NCI-H2081 (cell line): Measurements from ENCODE around the gene VENTX.
"Not testable (repeated sequence)": the region's sequence is repeated elsewhere in the genome, so short reads cannot be mapped to it uniquely, and the experiment has no call there.

ENCODE experiments used
- DNase-seq, 2 experiments: peaks; one replicate each; lab custom pipeline; 2025; lab: John Stamatoyannopoulos, UW

VENTX gene

GRCh38 chr10:133254421-133255120 is 16.9 kb downstream of the VENTX start:
- no peak for DNase-seq

GRCh38 chr10:133255323-133255722 is 17.7 kb downstream of the VENTX start:
- no peak for DNase-seq

GRCh38 chr10:133257489-133258065 is 19.9 kb downstream of the VENTX start:
- no peak for DNase-seq

GRCh38 chr10:133258066-133258817 is 20.6 kb downstream of the VENTX start:
- no peak for DNase-seq

GRCh38 chr10:133258818-133259601 is 21.4 kb downstream of the VENTX start:
- DNase-seq = no peak

GRCh38 chr10:133259602-133259989 is 21.9 kb downstream of the VENTX start:
- no peak for DNase-seq

- DNase-seq = peak; percentile 39 to 50
Measured at GRCh38 chr10:133260895-133261725, 23.5 kb downstream of the VENTX start.

- DNase-seq = peak; percentile 36 to 55
Measured at GRCh38 chr10:133261726-133262325, 24.2 kb downstream of the VENTX start.

GRCh38 chr10:133262696-133263095 is 25.0 kb downstream of the VENTX start:
- peak; percentile 36 to 65 for DNase-seq

- DNase-seq = no peak
Measured at GRCh38 chr10:133263674-133264073, 26.0 kb downstream of the VENTX start.

GRCh38 chr10:133264461-133264860 is 26.8 kb downstream of the VENTX start:
- DNase-seq = no peak

GRCh38 chr10:133265052-133265451 is 27.4 kb downstream of the VENTX start:
- DNase-seq = not testable (repeated sequence)

- DNase-seq = no peak
Measured at GRCh38 chr10:133266056-133266795, 28.6 kb downstream of the VENTX start.

- no peak for DNase-seq
Measured at GRCh38 chr10:133267293-133267692, 29.6 kb downstream of the VENTX start.

- no peak for DNase-seq
Measured at GRCh38 chr10:133267829-133268228, 30.2 kb downstream of the VENTX start.

GRCh38 chr10:133268532-133268931 is 30.9 kb downstream of the VENTX start:
- DNase-seq = no peak

- DNase-seq = no peak
Measured at GRCh38 chr10:133269367-133269766, 31.7 kb downstream of the VENTX start.

- no peak for DNase-seq
Measured at GRCh38 chr10:133270204-133270603, 32.5 kb downstream of the VENTX start.

- DNase-seq = no peak
Measured at GRCh38 chr10:133270773-133271297, 33.2 kb downstream of the VENTX start.
